Ishikawa (cell line): Measurements from ENCODE around the gene KIF24.

ENCODE experiments used
- CEBPB ChIP-seq: IDR thresholded peaks from 2 replicates; pipeline ENCODE4 v1.6.1; 2012
- CREB1 ChIP-seq: IDR thresholded peaks from 2 replicates; pipeline ENCODE4 v1.6.1; 2012; ENCODE audit warnings: low read depth
- EGR1 ChIP-seq: IDR thresholded peaks from 2 replicates; pipeline ENCODE4 v1.6.1; 2012
- EP300 ChIP-seq: IDR thresholded peaks from 2 replicates; pipeline ENCODE4 v1.6.1; 2012; ENCODE audit warnings: borderline replicate concordance
- FOXM1 ChIP-seq: IDR thresholded peaks from 2 replicates; pipeline ENCODE4 v1.6.1; 2012; ENCODE audit warnings: low read depth, borderline replicate concordance
- MAX ChIP-seq: IDR thresholded peaks from 2 replicates; pipeline ENCODE4 v1.6.1; 2012
- NFIC ChIP-seq: IDR thresholded peaks from 2 replicates; pipeline ENCODE4 v1.6.1; 2012
- RAD21 ChIP-seq: IDR thresholded peaks from 2 replicates; pipeline ENCODE4 v1.6.1; 2012; ENCODE audit warnings: low read depth
- TAF1 ChIP-seq: IDR thresholded peaks from 2 replicates; pipeline ENCODE4 v1.6.1; 2012; ENCODE audit warnings: low read depth, mild to moderate bottlenecking
- TCF12 ChIP-seq: IDR thresholded peaks from 2 replicates; pipeline ENCODE4 v1.6.1; 2012; ENCODE audit warnings: low read depth
- TEAD4 ChIP-seq: IDR thresholded peaks from 2 replicates; pipeline ENCODE4 v1.6.1; 2012
- USF1 ChIP-seq: IDR thresholded peaks from 2 replicates; pipeline ENCODE4 v1.6.1; 2012
- YY1 ChIP-seq: IDR thresholded peaks from 2 replicates; pipeline ENCODE4 v1.6.1; 2012; ENCODE audit warnings: low read depth
- ZBTB7A ChIP-seq: IDR thresholded peaks from 2 replicates; pipeline ENCODE4 v1.6.1; 2012; ENCODE audit warnings: low read depth
- TF ChIP-seq, protein P1 (sequence below): IDR thresholded peaks from 2 replicates; pipeline ENCODE4 v1.6.1; 2012; ENCODE audit warnings: low read depth, mild to moderate bottlenecking

Gene KIF24

DNA sequence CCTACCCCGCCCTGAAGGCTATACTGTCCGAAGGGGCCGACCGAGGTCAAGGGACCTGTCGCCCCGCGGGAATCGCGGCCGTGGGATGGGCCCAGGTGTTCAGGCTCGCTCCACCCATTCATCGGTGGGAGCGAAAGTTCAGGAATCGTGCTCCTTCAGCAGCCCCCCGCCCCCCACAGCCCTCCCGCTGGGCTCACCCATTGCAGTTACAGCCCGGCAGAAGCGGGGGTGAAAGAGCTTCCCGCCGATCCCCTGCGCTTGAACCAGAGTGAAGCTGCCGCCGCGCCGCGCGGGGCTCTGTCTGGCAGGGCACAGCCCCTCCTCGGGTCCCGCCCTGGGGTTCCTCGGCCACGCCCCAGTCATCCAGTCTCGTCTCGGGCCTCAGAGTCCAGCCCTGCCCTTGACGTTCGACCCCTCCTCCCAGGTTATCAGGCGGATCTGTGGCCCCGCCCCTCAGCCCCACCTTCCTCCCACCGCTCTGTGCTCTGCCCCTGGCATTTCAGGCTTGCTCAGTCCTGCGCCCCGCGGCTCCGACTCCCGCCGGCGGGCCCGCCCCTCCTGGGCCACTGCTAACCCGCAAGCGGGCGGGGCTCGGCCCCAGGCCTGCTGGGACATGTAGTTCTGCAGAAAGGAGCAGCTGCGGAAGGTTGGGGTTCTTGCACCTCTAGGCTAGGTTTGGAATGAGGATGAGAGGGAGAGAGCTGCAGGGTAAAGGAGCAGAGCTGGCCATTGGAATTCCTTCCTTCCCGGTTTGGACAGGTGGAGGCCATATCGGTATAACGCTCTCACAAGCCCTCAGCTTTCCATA is 47.7 kb upstream of the KIF24 start, which contains the start of gene MYORG:
TSS of gene MYORG (minus strand) at position 303 of the 808 bp plus-strand sequence. CDS start 3,955 bp downstream, outside the sequence.
- TF ChIP-seq CREB1 = 0 out of 2 replicates have a peak, but pooled peaks have one; percentile 43
- peak; percentile 37; the same call in 1 of the 2 replicates for TF ChIP-seq YY1
- TF ChIP-seq CEBPB = no peak
- TF ChIP-seq RAD21 = no peak
- TF ChIP-seq MAX = peak; percentile 21
- TF ChIP-seq TEAD4 = peak; percentile 57; the same call in 1 of the 2 replicates
- TF ChIP-seq, protein P1, sequence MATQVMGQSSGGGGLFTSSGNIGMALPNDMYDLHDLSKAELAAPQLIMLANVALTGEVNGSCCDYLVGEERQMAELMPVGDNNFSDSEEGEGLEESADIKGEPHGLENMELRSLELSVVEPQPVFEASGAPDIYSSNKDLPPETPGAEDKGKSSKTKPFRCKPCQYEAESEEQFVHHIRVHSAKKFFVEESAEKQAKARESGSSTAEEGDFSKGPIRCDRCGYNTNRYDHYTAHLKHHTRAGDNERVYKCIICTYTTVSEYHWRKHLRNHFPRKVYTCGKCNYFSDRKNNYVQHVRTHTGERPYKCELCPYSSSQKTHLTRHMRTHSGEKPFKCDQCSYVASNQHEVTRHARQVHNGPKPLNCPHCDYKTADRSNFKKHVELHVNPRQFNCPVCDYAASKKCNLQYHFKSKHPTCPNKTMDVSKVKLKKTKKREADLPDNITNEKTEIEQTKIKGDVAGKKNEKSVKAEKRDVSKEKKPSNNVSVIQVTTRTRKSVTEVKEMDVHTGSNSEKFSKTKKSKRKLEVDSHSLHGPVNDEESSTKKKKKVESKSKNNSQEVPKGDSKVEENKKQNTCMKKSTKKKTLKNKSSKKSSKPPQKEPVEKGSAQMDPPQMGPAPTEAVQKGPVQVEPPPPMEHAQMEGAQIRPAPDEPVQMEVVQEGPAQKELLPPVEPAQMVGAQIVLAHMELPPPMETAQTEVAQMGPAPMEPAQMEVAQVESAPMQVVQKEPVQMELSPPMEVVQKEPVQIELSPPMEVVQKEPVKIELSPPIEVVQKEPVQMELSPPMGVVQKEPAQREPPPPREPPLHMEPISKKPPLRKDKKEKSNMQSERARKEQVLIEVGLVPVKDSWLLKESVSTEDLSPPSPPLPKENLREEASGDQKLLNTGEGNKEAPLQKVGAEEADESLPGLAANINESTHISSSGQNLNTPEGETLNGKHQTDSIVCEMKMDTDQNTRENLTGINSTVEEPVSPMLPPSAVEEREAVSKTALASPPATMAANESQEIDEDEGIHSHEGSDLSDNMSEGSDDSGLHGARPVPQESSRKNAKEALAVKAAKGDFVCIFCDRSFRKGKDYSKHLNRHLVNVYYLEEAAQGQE = no peak
- peak; percentile 43 for TF ChIP-seq TCF12
- peak; percentile 75 for TF ChIP-seq TAF1
- TF ChIP-seq EP300 = no peak
- 0 out of 2 replicates have a peak, but pooled peaks have one; percentile 8 for TF ChIP-seq EGR1
- TF ChIP-seq USF1 = no peak; the same call in 1 of the 2 replicates
- TF ChIP-seq ZBTB7A = peak; percentile 76

DNA sequence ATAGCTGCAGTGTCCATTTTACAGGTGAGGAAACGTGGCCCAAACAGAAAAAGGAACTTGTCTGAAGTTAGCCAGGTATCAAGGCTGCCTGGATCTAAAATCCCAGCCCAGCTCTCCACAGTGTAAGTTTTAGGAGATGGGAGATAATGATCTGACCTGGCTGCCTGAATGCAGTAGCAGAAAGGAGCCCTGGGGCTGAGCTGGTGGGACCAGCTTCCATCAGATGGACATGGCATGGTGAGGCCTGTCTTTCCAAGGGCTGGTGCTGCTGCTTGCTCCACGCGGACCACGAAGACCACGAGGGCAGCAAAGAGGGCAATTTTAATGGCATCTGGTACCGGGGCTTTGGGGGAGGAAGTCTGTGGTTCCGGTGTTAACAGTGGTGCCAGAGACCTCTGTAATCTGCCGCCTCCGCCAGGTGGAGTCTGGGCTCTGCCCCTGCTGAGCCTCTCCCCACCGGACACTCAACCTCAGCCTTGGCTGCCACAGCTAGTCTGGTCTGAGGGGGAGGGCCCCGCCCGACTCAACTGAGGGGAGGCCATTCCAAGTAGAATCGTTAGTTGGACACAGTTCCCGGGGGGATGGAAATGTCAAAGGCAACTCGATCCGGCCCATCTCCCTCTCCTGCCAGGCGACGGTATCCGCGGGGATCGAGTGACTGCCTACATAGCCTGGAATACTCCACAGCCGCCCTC is 47.0 kb upstream of the KIF24 start:
- TF ChIP-seq RAD21 (peak; percentile 25; the same call in 1 of the 2 replicates), YY1 (0 out of 2 replicates have a peak, but pooled peaks have one; percentile 8), CEBPB (no peak), TCF12 (no peak), TAF1 (no peak), MAX (0 out of 2 replicates have a peak, but pooled peaks have one; percentile 49), TEAD4 (no peak)

GRCh38 chr9:34374905-34375552 is 46.0 kb upstream of the KIF24 start:
- peak; percentile 24; the same call in 1 of the 2 replicates for TF ChIP-seq TEAD4
- TF ChIP-seq EGR1 = no peak
- 0 out of 2 replicates have a peak, but pooled peaks have one; percentile 25 for TF ChIP-seq CEBPB
- peak; percentile 11; the same call in 1 of the 2 replicates for TF ChIP-seq RAD21

DNA sequence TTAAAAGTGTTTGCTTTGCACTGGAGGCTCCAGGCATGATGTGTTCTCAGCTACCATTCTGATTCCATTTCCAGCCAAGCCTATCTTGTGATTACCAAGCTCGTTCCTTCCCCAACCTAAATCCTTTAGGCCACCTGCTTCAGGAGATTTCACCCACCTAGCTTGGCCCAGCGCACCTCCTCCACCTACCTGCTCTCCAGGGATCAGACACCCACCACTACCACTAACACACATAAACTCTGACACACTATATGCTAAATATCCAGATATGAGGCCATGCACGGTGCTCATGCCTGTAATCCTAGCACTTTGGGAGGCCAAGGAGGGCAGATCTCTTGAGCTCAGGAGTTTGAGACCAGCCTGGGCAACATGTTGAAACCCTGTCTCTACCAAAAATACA is 45.3 kb upstream of the KIF24 start:
- TF ChIP-seq EP300 = no peak
- TF ChIP-seq, protein P1 = no peak
- TF ChIP-seq CEBPB = no peak
- no peak for TF ChIP-seq EGR1

DNA sequence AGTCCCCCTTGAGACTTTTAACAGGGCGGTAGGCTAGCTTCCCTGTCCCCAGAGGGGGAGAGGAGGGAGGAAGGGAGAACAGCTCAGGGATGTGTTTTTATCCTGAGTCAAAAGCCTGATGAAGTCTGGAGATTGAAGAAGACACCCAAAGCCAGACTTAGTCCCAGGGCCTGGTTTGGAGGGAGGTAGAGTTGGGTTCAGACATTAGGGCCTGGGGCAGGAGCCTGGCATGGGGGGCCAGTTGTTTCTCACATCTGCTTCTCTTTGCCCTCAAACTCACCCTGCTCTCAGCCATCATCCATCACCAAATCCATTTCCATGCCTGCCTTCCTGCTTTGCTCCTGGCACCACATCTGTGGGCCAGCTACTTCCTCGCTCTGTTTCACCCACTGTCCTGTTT is 44.7 kb upstream of the KIF24 start:
- TF ChIP-seq YY1 (no peak), MAX (no peak), NFIC (no peak), FOXM1 (no peak), USF1 (no peak), RAD21 (no peak), TEAD4 (no peak), EP300 (no peak), CEBPB (no peak), EGR1 (no peak), TAF1 (no peak)
- TF ChIP-seq, protein P1 = no peak
